GM23338 (cell line): Measurements from ENCODE around the gene ARPC5. TPM values are rescaled to one million over a fixed set of nuclear protein-coding genes. Genes with fewer than 3 reads are reported as not detected.

Experiments used
- ATAC-seq: fragments of 200-7000 bp; cut with Tn5 transposase; 3 replicates; pipeline ENCODE4 v1.9.1; 2020
- DNase-seq: peaks from one replicate; pipeline ENCODE4 v3.0.0-alpha.2; 2015; ENCODE audit warnings: low spot score
- H2AFZ ChIP-seq: fragments of 200-600 bp; sonication (generic); 2 replicates; pipeline ENCODE4 v1.8.0; 2016; ENCODE audit warnings: antibody characterized with exemption, mild to moderate bottlenecking, moderate library complexity
- H3F3A ChIP-seq: fragments of 200-600 bp; sonication (generic); replicated peaks from 2 replicates; pipeline ENCODE4 v1.8.0; 2017; ENCODE audit warnings: antibody characterized with exemption, mixed run types, low read depth
- H3K27ac ChIP-seq: fragments of 200-600 bp; sonication (generic); 2 replicates; pipeline ENCODE4 v1.6.1; 2016; ENCODE audit warnings: low read depth
- H3K27me3 ChIP-seq: fragments of 200-600 bp; sonication (generic); 2 replicates; pipeline ENCODE4 v1.8.0; 2016; ENCODE audit warnings: mild to moderate bottlenecking, mixed run types, moderate library complexity; ENCODE audit not compliant: insufficient read depth
- H3K36me3 ChIP-seq: fragments of 200-600 bp; sonication (generic); 2 replicates; pipeline ENCODE4 v1.8.0; 2016; ENCODE audit warnings: mild to moderate bottlenecking; ENCODE audit not compliant: insufficient read depth
- H3K4me1 ChIP-seq: fragments of 200-600 bp; sonication (generic); 2 replicates; pipeline ENCODE4 v1.8.0; 2016; ENCODE audit warnings: mild to moderate bottlenecking, moderate library complexity; ENCODE audit not compliant: insufficient read depth
- H3K4me2 ChIP-seq: fragments of 200-600 bp; sonication (generic); 2 replicates; pipeline ENCODE4 v1.7.1; 2017; ENCODE audit warnings: mixed run types
- H3K4me3 ChIP-seq: fragments of 200-600 bp; sonication (generic); 2 replicates; pipeline ENCODE4 v1.6.1; 2016; ENCODE audit warnings: mixed run types
- H3K79me2 ChIP-seq: fragments of 200-600 bp; sonication (generic); replicated peaks from 2 replicates; pipeline ENCODE4 v1.8.0; 2017; ENCODE audit warnings: mild to moderate bottlenecking; ENCODE audit not compliant: insufficient read depth
- H3K9me2 ChIP-seq: fragments of 200-600 bp; sonication (generic); 2 replicates; pipeline ENCODE4 v1.8.0; 2017; ENCODE audit not compliant: insufficient read depth
- H4K20me1 ChIP-seq: fragments of 200-600 bp; sonication (generic); replicated peaks from 2 replicates; pipeline ENCODE4 v1.8.0; 2017; ENCODE audit warnings: mild to moderate bottlenecking; ENCODE audit not compliant: insufficient read depth
- H3K27ac Mint-ChIP-seq: 2 replicates; pipeline ENCODE4 v1.8.0; 2020; ENCODE audit warnings: inconsistent platforms, mild to moderate bottlenecking, moderate library complexity, mixed read lengths
- H3K27me3 Mint-ChIP-seq: 3 replicates; pipeline ENCODE4 v1.8.0; 2022; ENCODE audit warnings: low read depth, mild to moderate bottlenecking, moderate library complexity, mixed read lengths, inconsistent platforms; ENCODE audit not compliant: insufficient read depth, poor library complexity
- H3K36me3 Mint-ChIP-seq: 3 replicates; pipeline ENCODE4 v1.8.0; 2021; ENCODE audit warnings: low read depth, mild to moderate bottlenecking, inconsistent platforms, moderate library complexity, mixed read lengths
- H3K4me1 Mint-ChIP-seq: 3 replicates; pipeline ENCODE4 v1.8.0; 2020; ENCODE audit warnings: mild to moderate bottlenecking, inconsistent platforms, mixed read lengths
- H3K4me3 Mint-ChIP-seq: 3 replicates; pipeline ENCODE4 v1.8.0; 2021; ENCODE audit warnings: moderate library complexity, mild to moderate bottlenecking, inconsistent platforms, mixed read lengths
- H3K9me3 Mint-ChIP-seq: 3 replicates; pipeline ENCODE4 v1.8.0; 2020; ENCODE audit warnings: moderate library complexity, mild to moderate bottlenecking, inconsistent platforms, mixed read lengths
- CREB1 ChIP-seq: fragments of 250-450 bp; sonication (Bioruptor Pico); IDR thresholded peaks from 2 replicates; pipeline ENCODE4 v1.5.0; 2020; ENCODE audit warnings: low read depth, mild to moderate bottlenecking, moderate library complexity
- EZH2 ChIP-seq: fragments of 200-600 bp; sonication (generic); IDR thresholded peaks from one replicate; pipeline ENCODE4 v1.8.0; 2017; ENCODE audit warnings: antibody characterized with exemption, mild to moderate bottlenecking, low read depth; ENCODE audit not compliant: unreplicated experiment
- EZH2phosphoT487 ChIP-seq: fragments of 200-600 bp; sonication (generic); IDR thresholded peaks from one replicate; pipeline ENCODE4 v1.8.1; 2018; ENCODE audit warnings: antibody characterized with exemption; ENCODE audit not compliant: unreplicated experiment
- JUNB ChIP-seq: IDR thresholded peaks from one replicate; pipeline ENCODE4 v1.6.1; 2016; ENCODE audit warnings: antibody characterized with exemption; ENCODE audit not compliant: unreplicated experiment
- NANOG ChIP-seq: IDR thresholded peaks from 2 replicates; pipeline ENCODE4 v1.6.1; 2016; ENCODE audit warnings: antibody characterized with exemption, borderline replicate concordance
- POLR2AphosphoS5 ChIP-seq: IDR thresholded peaks from 2 replicates; pipeline ENCODE4 v1.6.1; 2016; ENCODE audit warnings: antibody characterized with exemption, low read depth
- STAT1 ChIP-seq: IDR thresholded peaks from one replicate; pipeline ENCODE4 v1.6.1; 2016; ENCODE audit warnings: antibody characterized with exemption; ENCODE audit not compliant: unreplicated experiment
- ZNF114 ChIP-seq: fragments of 250-450 bp; sonication (Bioruptor Pico); IDR thresholded peaks from 2 replicates; pipeline ENCODE4 v1.5.0; 2020; ENCODE audit warnings: mild to moderate bottlenecking, moderate library complexity
- ZNF331 ChIP-seq: fragments of 250-450 bp; sonication (Bioruptor Pico); IDR thresholded peaks from 2 replicates; pipeline ENCODE4 v1.5.0; 2020; ENCODE audit warnings: low read depth, mild to moderate bottlenecking, moderate library complexity
- polyA plus RNA-seq: library from polyadenylated mRNA; unstranded; fragments of >200 nt; fragmentation: Nextera tagmentation; extraction: Ambion mirVana; gene quantifications from 2 replicates; pipeline ENCODE4 v1.2.1, GENCODE V29; 2016
- total RNA-seq: library from RNA; depleted of rRNA; stranded (reverse); fragments of >200 nt; shearing (Covaris generic); gene quantifications from 2 replicates; pipeline ENCODE4 v1.2.3, GENCODE V29; 2014
- TF ChIP-seq, protein P1 (sequence below): IDR thresholded peaks from one replicate; pipeline ENCODE4 v1.6.1; 2018; ENCODE audit warnings: antibody characterized with exemption; ENCODE audit not compliant: unreplicated experiment
- TF ChIP-seq, protein P2 (sequence below), 2 experiments: fragments of 200-600 bp in 1 of 2; sonication (generic) in 1 of 2; conservative IDR thresholded peaks; 2 replicates each; pipeline versions ENCODE4 v1.5.1 to v1.6.1; 2016 to 2017; ENCODE audit warnings: antibody characterized with exemption in 2 of 2, low read depth in 2 of 2, mild to moderate bottlenecking in 2 of 2, moderate library complexity in 1 of 2
- TF ChIP-seq, protein P3 (sequence below): fragments of 250-450 bp; sonication (Bioruptor Pico); IDR thresholded peaks from 2 replicates; pipeline ENCODE4 v1.5.0; 2020; ENCODE audit warnings: mild to moderate bottlenecking, moderate library complexity
- TF ChIP-seq, protein P4 (sequence below): IDR thresholded peaks from 2 replicates; pipeline ENCODE4 v1.6.1; 2016; ENCODE audit warnings: antibody characterized with exemption

Gene ARPC5
- total and polyA plus RNA-seq, 2 experiments from 2014 or later = 75.4 to 98.9 TPM

DNA sequence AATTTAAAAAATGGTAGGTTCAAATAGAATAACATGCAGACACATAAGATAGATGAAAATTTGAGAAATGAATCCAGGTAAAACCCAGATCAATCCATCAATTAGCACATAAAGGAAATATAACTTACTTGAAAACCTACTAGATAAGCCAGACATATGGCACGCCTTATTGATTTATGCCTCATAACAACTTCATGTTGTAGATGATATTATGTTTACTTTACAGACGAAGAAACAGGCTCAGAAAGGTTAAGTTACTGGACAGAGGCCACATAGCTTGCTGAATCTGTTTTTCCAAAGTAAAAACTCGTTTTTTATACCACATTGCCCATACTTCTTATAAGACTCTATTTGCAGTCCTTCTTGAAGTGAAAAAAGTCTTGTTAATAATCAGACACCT, 23.2 kb downstream of the ARPC5 start:
- no peak overlapping the region for H3K4me3 Mint-ChIP-seq
- H3K36me3 Mint-ChIP-seq = peaks cover 3% of the 10 kb centered on the region; the same call in 1 of the 3 replicates
- DNase-seq = no peak
- no peaks in the 10 kb centered on the region for H3K4me1 ChIP-seq
- H3K27ac ChIP-seq = no peak overlapping the region
- no peak overlapping the region for H3K4me3 ChIP-seq
- peaks cover 7% of the 10 kb centered on the region for H3K27me3 Mint-ChIP-seq
- no peak overlapping the region for H3K4me2 ChIP-seq
- peaks cover 4% of the 10 kb centered on the region for H3K4me1 Mint-ChIP-seq
- H2AFZ ChIP-seq = no peak overlapping the region
- H3K36me3 ChIP-seq = no peaks in the 10 kb centered on the region
- no peak for ATAC-seq
- no peaks in the 10 kb centered on the region for H3F3A ChIP-seq
- H3K79me2 ChIP-seq = no peaks in the 10 kb centered on the region
- H3K9me3 Mint-ChIP-seq = peaks cover 8% of the 10 kb centered on the region; the same call in 2 of the 3 replicates
- no peak overlapping the region for H3K27ac Mint-ChIP-seq
- no peaks in the 10 kb centered on the region for H4K20me1 ChIP-seq
- TF ChIP-seq NANOG (no peak), ZNF114 (CRISPR knock-in tag) (no peak), ZNF331 (no peak), STAT1 (no peak), CREB1 (CRISPR knock-in tag) (no peak), EZH2phosphoT487 (no peak), POLR2AphosphoS5 (no peak), JUNB (no peak), EZH2 (no peak)
- TF ChIP-seq, protein P1, sequence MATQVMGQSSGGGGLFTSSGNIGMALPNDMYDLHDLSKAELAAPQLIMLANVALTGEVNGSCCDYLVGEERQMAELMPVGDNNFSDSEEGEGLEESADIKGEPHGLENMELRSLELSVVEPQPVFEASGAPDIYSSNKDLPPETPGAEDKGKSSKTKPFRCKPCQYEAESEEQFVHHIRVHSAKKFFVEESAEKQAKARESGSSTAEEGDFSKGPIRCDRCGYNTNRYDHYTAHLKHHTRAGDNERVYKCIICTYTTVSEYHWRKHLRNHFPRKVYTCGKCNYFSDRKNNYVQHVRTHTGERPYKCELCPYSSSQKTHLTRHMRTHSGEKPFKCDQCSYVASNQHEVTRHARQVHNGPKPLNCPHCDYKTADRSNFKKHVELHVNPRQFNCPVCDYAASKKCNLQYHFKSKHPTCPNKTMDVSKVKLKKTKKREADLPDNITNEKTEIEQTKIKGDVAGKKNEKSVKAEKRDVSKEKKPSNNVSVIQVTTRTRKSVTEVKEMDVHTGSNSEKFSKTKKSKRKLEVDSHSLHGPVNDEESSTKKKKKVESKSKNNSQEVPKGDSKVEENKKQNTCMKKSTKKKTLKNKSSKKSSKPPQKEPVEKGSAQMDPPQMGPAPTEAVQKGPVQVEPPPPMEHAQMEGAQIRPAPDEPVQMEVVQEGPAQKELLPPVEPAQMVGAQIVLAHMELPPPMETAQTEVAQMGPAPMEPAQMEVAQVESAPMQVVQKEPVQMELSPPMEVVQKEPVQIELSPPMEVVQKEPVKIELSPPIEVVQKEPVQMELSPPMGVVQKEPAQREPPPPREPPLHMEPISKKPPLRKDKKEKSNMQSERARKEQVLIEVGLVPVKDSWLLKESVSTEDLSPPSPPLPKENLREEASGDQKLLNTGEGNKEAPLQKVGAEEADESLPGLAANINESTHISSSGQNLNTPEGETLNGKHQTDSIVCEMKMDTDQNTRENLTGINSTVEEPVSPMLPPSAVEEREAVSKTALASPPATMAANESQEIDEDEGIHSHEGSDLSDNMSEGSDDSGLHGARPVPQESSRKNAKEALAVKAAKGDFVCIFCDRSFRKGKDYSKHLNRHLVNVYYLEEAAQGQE = no peak
- TF ChIP-seq, protein P2, sequence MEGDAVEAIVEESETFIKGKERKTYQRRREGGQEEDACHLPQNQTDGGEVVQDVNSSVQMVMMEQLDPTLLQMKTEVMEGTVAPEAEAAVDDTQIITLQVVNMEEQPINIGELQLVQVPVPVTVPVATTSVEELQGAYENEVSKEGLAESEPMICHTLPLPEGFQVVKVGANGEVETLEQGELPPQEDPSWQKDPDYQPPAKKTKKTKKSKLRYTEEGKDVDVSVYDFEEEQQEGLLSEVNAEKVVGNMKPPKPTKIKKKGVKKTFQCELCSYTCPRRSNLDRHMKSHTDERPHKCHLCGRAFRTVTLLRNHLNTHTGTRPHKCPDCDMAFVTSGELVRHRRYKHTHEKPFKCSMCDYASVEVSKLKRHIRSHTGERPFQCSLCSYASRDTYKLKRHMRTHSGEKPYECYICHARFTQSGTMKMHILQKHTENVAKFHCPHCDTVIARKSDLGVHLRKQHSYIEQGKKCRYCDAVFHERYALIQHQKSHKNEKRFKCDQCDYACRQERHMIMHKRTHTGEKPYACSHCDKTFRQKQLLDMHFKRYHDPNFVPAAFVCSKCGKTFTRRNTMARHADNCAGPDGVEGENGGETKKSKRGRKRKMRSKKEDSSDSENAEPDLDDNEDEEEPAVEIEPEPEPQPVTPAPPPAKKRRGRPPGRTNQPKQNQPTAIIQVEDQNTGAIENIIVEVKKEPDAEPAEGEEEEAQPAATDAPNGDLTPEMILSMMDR (conservative IDR thresholded peaks at IDR 0.05; ENCODE audit: low read depth in 2 of 2) = no peak
- TF ChIP-seq, protein P3, sequence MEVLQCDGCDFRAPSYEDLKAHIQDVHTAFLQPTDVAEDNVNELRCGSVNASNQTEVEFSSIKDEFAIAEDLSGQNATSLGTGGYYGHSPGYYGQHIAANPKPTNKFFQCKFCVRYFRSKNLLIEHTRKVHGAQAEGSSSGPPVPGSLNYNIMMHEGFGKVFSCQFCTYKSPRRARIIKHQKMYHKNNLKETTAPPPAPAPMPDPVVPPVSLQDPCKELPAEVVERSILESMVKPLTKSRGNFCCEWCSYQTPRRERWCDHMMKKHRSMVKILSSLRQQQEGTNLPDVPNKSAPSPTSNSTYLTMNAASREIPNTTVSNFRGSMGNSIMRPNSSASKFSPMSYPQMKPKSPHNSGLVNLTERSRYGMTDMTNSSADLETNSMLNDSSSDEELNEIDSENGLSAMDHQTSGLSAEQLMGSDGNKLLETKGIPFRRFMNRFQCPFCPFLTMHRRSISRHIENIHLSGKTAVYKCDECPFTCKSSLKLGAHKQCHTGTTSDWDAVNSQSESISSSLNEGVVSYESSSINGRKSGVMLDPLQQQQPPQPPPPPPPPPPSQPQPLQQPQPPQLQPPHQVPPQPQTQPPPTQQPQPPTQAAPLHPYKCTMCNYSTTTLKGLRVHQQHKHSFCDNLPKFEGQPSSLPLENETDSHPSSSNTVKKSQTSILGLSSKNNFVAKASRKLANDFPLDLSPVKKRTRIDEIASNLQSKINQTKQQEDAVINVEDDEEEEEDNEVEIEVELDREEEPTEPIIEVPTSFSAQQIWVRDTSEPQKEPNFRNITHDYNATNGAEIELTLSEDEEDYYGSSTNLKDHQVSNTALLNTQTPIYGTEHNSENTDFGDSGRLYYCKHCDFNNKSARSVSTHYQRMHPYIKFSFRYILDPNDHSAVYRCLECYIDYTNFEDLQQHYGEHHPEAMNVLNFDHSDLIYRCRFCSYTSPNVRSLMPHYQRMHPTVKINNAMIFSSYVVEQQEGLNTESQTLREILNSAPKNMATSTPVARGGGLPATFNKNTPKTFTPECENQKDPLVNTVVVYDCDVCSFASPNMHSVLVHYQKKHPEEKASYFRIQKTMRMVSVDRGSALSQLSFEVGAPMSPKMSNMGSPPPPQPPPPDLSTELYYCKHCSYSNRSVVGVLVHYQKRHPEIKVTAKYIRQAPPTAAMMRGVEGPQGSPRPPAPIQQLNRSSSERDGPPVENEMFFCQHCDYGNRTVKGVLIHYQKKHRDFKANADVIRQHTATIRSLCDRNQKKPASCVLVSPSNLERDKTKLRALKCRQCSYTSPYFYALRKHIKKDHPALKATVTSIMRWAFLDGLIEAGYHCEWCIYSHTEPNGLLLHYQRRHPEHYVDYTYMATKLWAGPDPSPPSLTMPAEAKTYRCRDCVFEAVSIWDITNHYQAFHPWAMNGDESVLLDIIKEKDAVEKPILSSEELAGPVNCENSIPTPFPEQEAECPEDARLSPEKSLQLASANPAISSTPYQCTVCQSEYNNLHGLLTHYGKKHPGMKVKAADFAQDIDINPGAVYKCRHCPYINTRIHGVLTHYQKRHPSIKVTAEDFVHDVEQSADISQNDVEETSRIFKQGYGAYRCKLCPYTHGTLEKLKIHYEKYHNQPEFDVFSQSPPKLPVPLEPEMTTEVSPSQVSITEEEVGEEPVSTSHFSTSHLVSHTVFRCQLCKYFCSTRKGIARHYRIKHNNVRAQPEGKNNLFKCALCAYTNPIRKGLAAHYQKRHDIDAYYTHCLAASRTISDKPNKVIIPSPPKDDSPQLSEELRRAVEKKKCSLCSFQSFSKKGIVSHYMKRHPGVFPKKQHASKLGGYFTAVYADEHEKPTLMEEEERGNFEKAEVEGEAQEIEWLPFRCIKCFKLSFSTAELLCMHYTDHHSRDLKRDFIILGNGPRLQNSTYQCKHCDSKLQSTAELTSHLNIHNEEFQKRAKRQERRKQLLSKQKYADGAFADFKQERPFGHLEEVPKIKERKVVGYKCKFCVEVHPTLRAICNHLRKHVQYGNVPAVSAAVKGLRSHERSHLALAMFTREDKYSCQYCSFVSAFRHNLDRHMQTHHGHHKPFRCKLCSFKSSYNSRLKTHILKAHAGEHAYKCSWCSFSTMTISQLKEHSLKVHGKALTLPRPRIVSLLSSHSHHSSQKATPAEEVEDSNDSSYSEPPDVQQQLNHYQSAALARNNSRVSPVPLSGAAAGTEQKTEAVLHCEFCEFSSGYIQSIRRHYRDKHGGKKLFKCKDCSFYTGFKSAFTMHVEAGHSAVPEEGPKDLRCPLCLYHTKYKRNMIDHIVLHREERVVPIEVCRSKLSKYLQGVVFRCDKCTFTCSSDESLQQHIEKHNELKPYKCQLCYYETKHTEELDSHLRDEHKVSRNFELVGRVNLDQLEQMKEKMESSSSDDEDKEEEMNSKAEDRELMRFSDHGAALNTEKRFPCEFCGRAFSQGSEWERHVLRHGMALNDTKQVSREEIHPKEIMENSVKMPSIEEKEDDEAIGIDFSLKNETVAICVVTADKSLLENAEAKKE (CRISPR knock-in tag) = no peak
- TF ChIP-seq, protein P4, sequence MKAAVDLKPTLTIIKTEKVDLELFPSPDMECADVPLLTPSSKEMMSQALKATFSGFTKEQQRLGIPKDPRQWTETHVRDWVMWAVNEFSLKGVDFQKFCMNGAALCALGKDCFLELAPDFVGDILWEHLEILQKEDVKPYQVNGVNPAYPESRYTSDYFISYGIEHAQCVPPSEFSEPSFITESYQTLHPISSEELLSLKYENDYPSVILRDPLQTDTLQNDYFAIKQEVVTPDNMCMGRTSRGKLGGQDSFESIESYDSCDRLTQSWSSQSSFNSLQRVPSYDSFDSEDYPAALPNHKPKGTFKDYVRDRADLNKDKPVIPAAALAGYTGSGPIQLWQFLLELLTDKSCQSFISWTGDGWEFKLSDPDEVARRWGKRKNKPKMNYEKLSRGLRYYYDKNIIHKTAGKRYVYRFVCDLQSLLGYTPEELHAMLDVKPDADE = no peak
- H3K9me2 ChIP-seq = no peaks in the 10 kb centered on the region
- H3K27me3 ChIP-seq = no peaks in the 10 kb centered on the region
